Breast epithelium (tissue), 3 donors: Measurements from ENCODE around the gene ACE2.

ENCODE experiments used
- CTCF ChIP-seq, 3 donors: fragments of 450-650 bp; IDR thresholded peaks; one replicate each; pipeline ENCODE4 v1.5.1; 2016 to 2017; ENCODE audit warnings: antibody characterized with exemption in 3 of 3, mild to moderate bottlenecking in 3 of 3, moderate library complexity in 3 of 3
- POLR2A ChIP-seq: fragments of 450-650 bp; IDR thresholded peaks from one replicate; pipeline ENCODE4 v1.6.1; 2016; ENCODE audit warnings: antibody characterized with exemption, mild to moderate bottlenecking, moderate library complexity

- TF ChIP-seq CTCF (IDR thresholded peaks at IDR 0.05) (no peak), POLR2A (no peak)
Measured at GRCh38 chrX:15547356-15547755, 53.4 kb downstream of the ACE2 start.
